H9 (cell line): ENCODE data around the gene B4GAT1. TPM values are rescaled to one million over a fixed set of nuclear protein-coding genes. Genes with fewer than 3 reads are reported as not detected.

Experiments used
- DNase-seq: peaks from one replicate; pipeline ENCODE4 v3.0.0-alpha.2; 2017
- H2AFZ ChIP-seq: one replicate; pipeline ENCODE4 v1.6.1; 2013; ENCODE audit warnings: mild to moderate bottlenecking, low read length, control low read depth, moderate library complexity
- H2AK5ac ChIP-seq: 2 replicates; pipeline ENCODE4 v1.6.1; 2013; ENCODE audit warnings: low read length, control low read depth, mixed read lengths; ENCODE audit not compliant: insufficient read length
- H2BK120ac ChIP-seq: one replicate; pipeline ENCODE4 v1.6.1; 2013; ENCODE audit warnings: low read depth, mild to moderate bottlenecking, low read length, control low read depth, inconsistent platforms; ENCODE audit not compliant: poor library complexity, severe bottlenecking
- H2BK12ac ChIP-seq: 2 replicates; pipeline ENCODE4 v1.6.1; 2013; ENCODE audit warnings: low read length, control low read depth, mixed read lengths, low read depth; ENCODE audit not compliant: insufficient read length
- H2BK15ac ChIP-seq: 2 replicates; pipeline ENCODE4 v1.6.1; 2013; ENCODE audit warnings: low read depth, low read length, control low read depth
- H2BK20ac ChIP-seq: one replicate; pipeline ENCODE4 v1.6.1; 2013; ENCODE audit warnings: low read depth, mild to moderate bottlenecking, low read length, control low read depth, inconsistent platforms; ENCODE audit not compliant: poor library complexity, severe bottlenecking
- H2BK5ac ChIP-seq: 2 replicates; pipeline ENCODE4 v1.6.1; 2013; ENCODE audit warnings: low read length, control low read depth, mixed read lengths; ENCODE audit not compliant: insufficient read length
- H3K14ac ChIP-seq: 2 replicates; pipeline ENCODE4 v1.6.1; 2013; ENCODE audit warnings: low read length, control low read depth; ENCODE audit not compliant: insufficient read depth
- H3K18ac ChIP-seq: 2 replicates; pipeline ENCODE4 v1.6.1; 2013; ENCODE audit warnings: low read depth, mild to moderate bottlenecking, mixed read lengths, low read length, control low read depth; ENCODE audit not compliant: insufficient read length
- H3K23ac ChIP-seq: 2 replicates; pipeline ENCODE4 v1.6.1; 2013; ENCODE audit warnings: low read length, control low read depth, mixed read lengths, low read depth; ENCODE audit not compliant: insufficient read length
- H3K23me2 ChIP-seq: 2 replicates; pipeline ENCODE4 v1.6.1; 2013; ENCODE audit warnings: low read depth, mild to moderate bottlenecking, mixed read lengths, low read length, control low read depth; ENCODE audit not compliant: insufficient read length, poor library complexity, severe bottlenecking
- H3K27ac ChIP-seq: 2 replicates; pipeline ENCODE4 v1.5.1; 2013; ENCODE audit warnings: low read length, control low read depth, mixed read lengths, low read depth; ENCODE audit not compliant: insufficient read length
- H3K27me3 ChIP-seq: 2 replicates; pipeline ENCODE4 v1.6.1; 2013; ENCODE audit warnings: low read length, control low read depth, inconsistent platforms; ENCODE audit not compliant: insufficient read depth
- H3K4ac ChIP-seq: 2 replicates; pipeline ENCODE4 v1.6.1; 2013; ENCODE audit warnings: low read depth, mild to moderate bottlenecking, control low read depth, inconsistent platforms, low read length, moderate library complexity
- H3K4me1 ChIP-seq: 2 replicates; pipeline ENCODE4 v1.6.1; 2013; ENCODE audit warnings: low read length, control low read depth, inconsistent platforms; ENCODE audit not compliant: insufficient read depth
- H3K4me2 ChIP-seq: 2 replicates; pipeline ENCODE4 v1.6.1; 2013; ENCODE audit warnings: low read length, control low read depth, mixed read lengths; ENCODE audit not compliant: insufficient read length, insufficient read depth
- H3K56ac ChIP-seq: 2 replicates; pipeline ENCODE4 v1.6.1; 2013; ENCODE audit warnings: low read depth, mild to moderate bottlenecking, mixed read lengths, low read length, control low read depth; ENCODE audit not compliant: insufficient read length
- H3K79me1 ChIP-seq: 2 replicates; pipeline ENCODE4 v1.6.1; 2013; ENCODE audit warnings: low read depth, mild to moderate bottlenecking, moderate library complexity, low read length, control low read depth, inconsistent platforms; ENCODE audit not compliant: insufficient read depth, poor library complexity, severe bottlenecking
- H3K79me2 ChIP-seq: 2 replicates; pipeline ENCODE4 v1.6.1; 2013; ENCODE audit warnings: low read length, control low read depth, inconsistent platforms; ENCODE audit not compliant: insufficient read depth
- H3K9ac ChIP-seq: 2 replicates; pipeline ENCODE4 v1.6.1; 2013; ENCODE audit warnings: low read length, control low read depth, mixed read lengths; ENCODE audit not compliant: insufficient read length; ENCODE audit errors: extremely low read depth
- H3K9me3 ChIP-seq: one replicate; pipeline ENCODE4 v1.6.1; 2013; ENCODE audit warnings: low read depth, low read length, inconsistent platforms; ENCODE audit not compliant: control insufficient read depth
- H3T11ph ChIP-seq: one replicate; pipeline ENCODE4 v1.6.1; 2013; ENCODE audit warnings: mild to moderate bottlenecking, low read length, control low read depth, inconsistent platforms
- H4K20me1 ChIP-seq: one replicate; pipeline ENCODE4 v1.6.1; 2013; ENCODE audit not compliant: control insufficient read depth, insufficient read length, insufficient read depth
- H4K5ac ChIP-seq: 2 replicates; pipeline ENCODE4 v1.6.1; 2013; ENCODE audit warnings: low read depth, mild to moderate bottlenecking, mixed read lengths, low read length, control low read depth; ENCODE audit not compliant: insufficient read length
- H4K8ac ChIP-seq: replicated peaks from 2 replicates; pipeline ENCODE4 v1.6.1; 2013; ENCODE audit warnings: low read length, control low read depth, mixed read lengths, low read depth; ENCODE audit not compliant: insufficient read length
- H4K91ac ChIP-seq: 2 replicates; pipeline ENCODE4 v1.6.1; 2013; ENCODE audit warnings: low read depth, mild to moderate bottlenecking, moderate library complexity, mixed read lengths, low read length, control low read depth; ENCODE audit not compliant: insufficient read length
- H3K27ac Mint-ChIP-seq, 3 experiments: 2 replicates in 2 of 3; 3 replicates in 1 of 3; pipeline ENCODE4 v1.8.0; 2020 to 2021; ENCODE audit warnings: mixed read lengths in 3 of 3, mild to moderate bottlenecking in 1 of 3, moderate library complexity in 1 of 3
- H3K27me3 Mint-ChIP-seq: 2 replicates; pipeline ENCODE4 v1.8.0; 2021; ENCODE audit warnings: low read depth, mild to moderate bottlenecking, moderate library complexity, mixed read lengths
- H3K36me3 Mint-ChIP-seq, 3 experiments: 2 replicates in 2 of 3; 3 replicates in 1 of 3; pipeline ENCODE4 v1.8.0; 2020 to 2021; ENCODE audit warnings: low read depth in 3 of 3, mixed read lengths in 3 of 3; ENCODE audit not compliant: insufficient read depth in 1 of 3
- H3K4me1 Mint-ChIP-seq, 2 experiments: 2 replicates each; pipeline ENCODE4 v1.8.0; 2020; ENCODE audit warnings: mixed read lengths in 2 of 2
- H3K4me3 Mint-ChIP-seq, 2 experiments: 2 replicates in 1 of 2; 3 replicates in 1 of 2; pipeline ENCODE4 v1.8.0; 2020 to 2021; ENCODE audit warnings: mild to moderate bottlenecking in 2 of 2, mixed read lengths in 2 of 2, moderate library complexity in 1 of 2
- H3K9me3 Mint-ChIP-seq, 2 experiments: 2 replicates in 1 of 2; 3 replicates in 1 of 2; pipeline ENCODE4 v1.8.0; 2020; ENCODE audit warnings: mild to moderate bottlenecking in 2 of 2, mixed read lengths in 2 of 2, moderate library complexity in 1 of 2
- WGBS: extraction: QIAGEN DNeasy Blood & Tissue Kit; methylation state at CpG from one replicate; pipeline ENCODE4 v1.1.7; 2013; ENCODE audit warnings: missing lambda C conversion rate, low lambda C conversion rate, mixed read lengths; ENCODE audit not compliant: insufficient read length; ENCODE audit errors: extremely low coverage; 5-methylcytosine and 5-hydroxymethylcytosine counted together
- total RNA-seq: library from RNA; stranded (reverse); gene quantifications from 2 replicates; pipeline ENCODE4 v1.2.1, GENCODE V29; 2021
- TF ChIP-seq, protein P1 (sequence below): fragments of 200-600 bp; sonication (generic); conservative IDR thresholded peaks from 3 replicates; pipeline ENCODE4 v1.8.0; 2021; ENCODE audit warnings: antibody characterized with exemption, mild to moderate bottlenecking

Gene B4GAT1
- total RNA-seq, 1 experiment from 2014 or later = 24.3 TPM

DNA sequence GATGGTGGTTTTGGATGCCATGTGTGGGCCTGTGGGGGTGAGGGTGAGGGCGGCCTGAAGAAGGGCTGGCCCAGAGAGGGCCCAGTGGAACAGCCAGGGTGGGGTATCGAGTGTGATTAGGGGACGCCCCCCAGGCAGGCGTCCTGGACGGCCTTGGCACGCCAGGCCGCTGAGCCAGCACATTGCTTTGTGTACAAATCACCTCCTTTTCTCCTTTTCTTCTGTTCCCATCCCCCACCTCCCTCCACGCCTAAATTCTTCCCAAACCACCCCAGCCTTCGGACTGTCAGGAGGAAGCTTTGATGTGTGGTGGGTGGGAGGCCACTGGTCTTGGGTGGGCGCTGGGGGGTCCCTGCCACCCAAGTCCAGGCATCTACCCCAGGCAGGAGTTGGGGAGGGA, 22.8 kb downstream of the B4GAT1 start:
- WGBS = no CpG with 5 or more reads among the region's 10 CpGs
- TF ChIP-seq, protein P1, sequence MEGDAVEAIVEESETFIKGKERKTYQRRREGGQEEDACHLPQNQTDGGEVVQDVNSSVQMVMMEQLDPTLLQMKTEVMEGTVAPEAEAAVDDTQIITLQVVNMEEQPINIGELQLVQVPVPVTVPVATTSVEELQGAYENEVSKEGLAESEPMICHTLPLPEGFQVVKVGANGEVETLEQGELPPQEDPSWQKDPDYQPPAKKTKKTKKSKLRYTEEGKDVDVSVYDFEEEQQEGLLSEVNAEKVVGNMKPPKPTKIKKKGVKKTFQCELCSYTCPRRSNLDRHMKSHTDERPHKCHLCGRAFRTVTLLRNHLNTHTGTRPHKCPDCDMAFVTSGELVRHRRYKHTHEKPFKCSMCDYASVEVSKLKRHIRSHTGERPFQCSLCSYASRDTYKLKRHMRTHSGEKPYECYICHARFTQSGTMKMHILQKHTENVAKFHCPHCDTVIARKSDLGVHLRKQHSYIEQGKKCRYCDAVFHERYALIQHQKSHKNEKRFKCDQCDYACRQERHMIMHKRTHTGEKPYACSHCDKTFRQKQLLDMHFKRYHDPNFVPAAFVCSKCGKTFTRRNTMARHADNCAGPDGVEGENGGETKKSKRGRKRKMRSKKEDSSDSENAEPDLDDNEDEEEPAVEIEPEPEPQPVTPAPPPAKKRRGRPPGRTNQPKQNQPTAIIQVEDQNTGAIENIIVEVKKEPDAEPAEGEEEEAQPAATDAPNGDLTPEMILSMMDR = no peak
- no peak overlapping the region for H3K4ac ChIP-seq

More for the DNA sequence above, 22.8 kb downstream of the B4GAT1 start:
- Histone ChIP-seq H2AFZ (no peak overlapping the region), H3K18ac (no peak overlapping the region), H3K4me2 (no peak overlapping the region), H3K27me3 (no peaks in the 10 kb centered on the region), H3K23me2 (no peaks in the 10 kb centered on the region), H3K23ac (no peak overlapping the region), H2BK5ac (no peak overlapping the region), H2AK5ac (no peak overlapping the region), H2BK20ac (no peak overlapping the region), H3K4me1 (0 out of 2 replicates have a peak, but pooled peaks cover 3% of the 10 kb centered on the region), H3K79me2 (no peaks in the 10 kb centered on the region), H4K8ac (no peak overlapping the region), H3T11ph (no peak overlapping the region), H2BK120ac (no peak overlapping the region), H2BK15ac (no peak overlapping the region), H3K14ac (no peak overlapping the region), H4K5ac (no peak overlapping the region), H2BK12ac (no peak overlapping the region), H3K9ac (no peak overlapping the region), H3K79me1 (no peaks in the 10 kb centered on the region), H4K91ac (no peak overlapping the region), H4K20me1 (no peaks in the 10 kb centered on the region), H3K9me3 (no peaks in the 10 kb centered on the region), H3K56ac (no peak overlapping the region), H3K27ac (no peak overlapping the region)
- H3K36me3 Mint-ChIP-seq = peaks cover 3 to 7% (median 5%) of the 10 kb centered on the region in 3 experiments
- H3K4me1 Mint-ChIP-seq = peaks cover 9 to 22% of the 10 kb centered on the region in 2 experiments
- peak overlapping the region in 1 of 3 experiments; percentile 74; a peak in 1 of 7 replicates for H3K27ac Mint-ChIP-seq
- peaks cover 7% of the 10 kb centered on the region in 2 experiments for H3K9me3 Mint-ChIP-seq
- no peak overlapping the region for H3K4me3 Mint-ChIP-seq
- peaks cover 20% of the 10 kb centered on the region for H3K27me3 Mint-ChIP-seq
- DNase-seq = no peak
